GM10266 (cell line): ENCODE results near the gene KLF2.

ENCODE experiments used
- DNase-seq: peaks from one replicate; pipeline ENCODE4 v3.0.0; 2012; ENCODE audit errors: extremely low spot score
- CTCF ChIP-seq: IDR thresholded peaks from 2 replicates; pipeline ENCODE4 v1.5.1; 2012; ENCODE audit warnings: mild to moderate bottlenecking, low read depth; ENCODE audit not compliant: control insufficient read depth, insufficient read depth; ENCODE audit errors: missing control alignments

The KLF2 gene

GRCh38 chr19:16288544-16288943 is 36.1 kb upstream of the KLF2 start:
- TF ChIP-seq CTCF: no peak
- DNase-seq: no peak

GRCh38 chr19:16289594-16289993 is 35.0 kb upstream of the KLF2 start:
- TF ChIP-seq CTCF: no peak

GRCh38 chr19:16290692-16291091 is 33.9 kb upstream of the KLF2 start:
- TF ChIP-seq CTCF: no peak
- DNase-seq: no peak

More at GRCh38 chr19:16289594-16289993, 35.0 kb upstream of the KLF2 start:
- DNase-seq: no peak

GRCh38 chr19:16293118-16294091 is 31.2 kb upstream of the KLF2 start:
- DNase-seq: no peak
- no peak for TF ChIP-seq CTCF

GRCh38 chr19:16295057-16295456 is 29.6 kb upstream of the KLF2 start:
- no peak for TF ChIP-seq CTCF
- no peak for DNase-seq

GRCh38 chr19:16296713-16297112 is 27.9 kb upstream of the KLF2 start:
- no peak for DNase-seq
- TF ChIP-seq CTCF: no peak

- TF ChIP-seq CTCF: no peak
- DNase-seq: no peak
Observed at GRCh38 chr19:16297575-16298178, 26.9 kb upstream of the KLF2 start.
